ENCODE results near the gene CKS1B. TPM values are rescaled to one million over a fixed set of nuclear protein-coding genes. Genes with fewer than 3 reads are reported as not detected.
"Not testable (repeated sequence)": the region's sequence is repeated elsewhere in the genome, so short reads cannot be mapped to it uniquely, and the experiment has no call there.

CKS1B gene
- total RNA-seq, 2 experiments from 2014 or later = 1.4 to 3.9 TPM

DNA sequence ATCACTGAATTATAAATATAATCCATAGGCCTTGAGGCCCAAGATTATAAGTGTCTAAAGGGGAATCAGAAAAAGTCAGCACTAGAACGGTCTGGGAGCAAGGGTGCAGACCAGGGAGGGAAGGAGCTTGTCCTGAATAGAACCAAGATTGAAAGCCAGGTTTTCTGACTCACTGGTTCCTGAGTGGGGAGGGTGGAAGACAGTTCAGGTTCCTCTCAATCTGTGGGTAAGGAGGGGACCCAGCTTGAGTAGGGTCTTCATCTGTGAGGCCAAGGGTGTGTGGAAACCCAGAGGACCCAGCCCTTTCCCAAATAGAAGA is 19.7 kb downstream of the CKS1B start:
- no peak for DNase-seq
- peaks cover 26% of the 10 kb centered on the region for H3K36me3 ChIP-seq (ENCODE audit: insufficient read depth, low read length)
- H3K4me1 ChIP-seq (ENCODE audit: insufficient read depth, low read length) = peaks cover 32% of the 10 kb centered on the region
- ATAC-seq (ENCODE audit: poor library complexity) = no peak
- H3K4me3 ChIP-seq (ENCODE audit: low read length) = no peak overlapping the region
- intact Hi-C loops (cut with DNase I, micrococcal nuclease) = no loop called here
- H3K9me3 Mint-ChIP-seq = no peaks in the 10 kb centered on the region
- no peaks in the 10 kb centered on the region for H3K27me3 ChIP-seq (ENCODE audit: control insufficient read depth in 1 of 2, insufficient read depth in 2 of 2, low read length in 2 of 2)
- no peak overlapping the region for H3K4me3 Mint-ChIP-seq
- H3K4me1 Mint-ChIP-seq (ENCODE audit: low read depth) = peaks cover 34% of the 10 kb centered on the region
- no peaks in the 10 kb centered on the region for H3K27me3 Mint-ChIP-seq
- TF ChIP-seq, protein P1, sequence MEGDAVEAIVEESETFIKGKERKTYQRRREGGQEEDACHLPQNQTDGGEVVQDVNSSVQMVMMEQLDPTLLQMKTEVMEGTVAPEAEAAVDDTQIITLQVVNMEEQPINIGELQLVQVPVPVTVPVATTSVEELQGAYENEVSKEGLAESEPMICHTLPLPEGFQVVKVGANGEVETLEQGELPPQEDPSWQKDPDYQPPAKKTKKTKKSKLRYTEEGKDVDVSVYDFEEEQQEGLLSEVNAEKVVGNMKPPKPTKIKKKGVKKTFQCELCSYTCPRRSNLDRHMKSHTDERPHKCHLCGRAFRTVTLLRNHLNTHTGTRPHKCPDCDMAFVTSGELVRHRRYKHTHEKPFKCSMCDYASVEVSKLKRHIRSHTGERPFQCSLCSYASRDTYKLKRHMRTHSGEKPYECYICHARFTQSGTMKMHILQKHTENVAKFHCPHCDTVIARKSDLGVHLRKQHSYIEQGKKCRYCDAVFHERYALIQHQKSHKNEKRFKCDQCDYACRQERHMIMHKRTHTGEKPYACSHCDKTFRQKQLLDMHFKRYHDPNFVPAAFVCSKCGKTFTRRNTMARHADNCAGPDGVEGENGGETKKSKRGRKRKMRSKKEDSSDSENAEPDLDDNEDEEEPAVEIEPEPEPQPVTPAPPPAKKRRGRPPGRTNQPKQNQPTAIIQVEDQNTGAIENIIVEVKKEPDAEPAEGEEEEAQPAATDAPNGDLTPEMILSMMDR (IDR thresholded peaks at IDR 0.05) = no peak
- ChIA-PET CTCF (interaction anchor here (1.3 to 13.2 kb wide), 2 partner anchors 10 to 24 kb away, joined by 3 to 159 read pairs; no protein-coding TSS in a partner anchor), POLR2A (interaction anchor here (1.0 to 2.5 kb wide), 4 partner anchors 10 to 39 kb away, joined by 5 to 19 read pairs (median 13); partner anchors contain the start of genes CKS1B, FLAD1 and PBXIP1)
- peaks cover 13% of the 10 kb centered on the region for H3K36me3 Mint-ChIP-seq (ENCODE audit: low read depth)
- no peaks in the 10 kb centered on the region for H3K9me3 ChIP-seq (ENCODE audit: control insufficient read depth in 1 of 2, insufficient read depth in 1 of 2, low read length in 2 of 2)
- no peak overlapping the region for H3K27ac ChIP-seq (ENCODE audit: low read depth in 1 of 2, low read length in 2 of 2)
- no peak overlapping the region for H3K27ac Mint-ChIP-seq

DNA sequence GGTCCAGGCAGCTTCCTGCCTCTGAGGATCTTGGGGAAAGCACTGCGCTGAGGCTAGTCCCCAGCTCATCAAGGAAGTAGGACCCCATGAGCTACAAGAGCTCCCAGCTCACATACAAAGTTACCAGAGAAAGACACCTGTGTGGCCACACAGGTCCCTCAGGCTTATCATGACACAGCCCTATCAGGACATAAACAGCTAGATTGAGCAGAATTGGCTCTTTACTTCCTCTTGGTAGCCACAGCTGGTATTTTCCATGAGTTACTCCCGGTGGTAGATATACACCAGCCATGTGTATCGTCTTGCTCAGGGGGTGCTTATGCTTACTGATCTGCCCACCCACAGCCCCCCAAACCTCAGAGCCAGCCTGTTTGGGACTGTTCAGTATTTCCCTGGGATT is 20.1 kb downstream of the CKS1B start:
- Histone ChIP-seq H3K4me1 (ENCODE audit: insufficient read depth, low read length) (peaks cover 32% of the 10 kb centered on the region), H3K27me3 (ENCODE audit: control insufficient read depth in 1 of 2, insufficient read depth in 2 of 2, low read length in 2 of 2) (no peaks in the 10 kb centered on the region), H3K9me3 (ENCODE audit: control insufficient read depth in 1 of 2, insufficient read depth in 1 of 2, low read length in 2 of 2) (no peaks in the 10 kb centered on the region), H3K4me3 (ENCODE audit: low read length) (no peak overlapping the region), H3K27ac (ENCODE audit: low read depth in 1 of 2, low read length in 2 of 2) (no peak overlapping the region), H3K36me3 (ENCODE audit: insufficient read depth, low read length) (peaks cover 22% of the 10 kb centered on the region)
- Mint-ChIP-seq H3K27me3 (no peaks in the 10 kb centered on the region), H3K27ac (no peak overlapping the region), H3K36me3 (ENCODE audit: low read depth) (peaks cover 9% of the 10 kb centered on the region), H3K4me3 (no peak overlapping the region), H3K9me3 (no peaks in the 10 kb centered on the region), H3K4me1 (ENCODE audit: low read depth) (peaks cover 37% of the 10 kb centered on the region)
- DNase-seq = no peak
- CTCF ChIA-PET = interaction anchor here (13.2 kb wide), 1 partner anchor 24 kb away, joined by 159 read pairs; no protein-coding TSS in a partner anchor
- TF ChIP-seq, protein P1 (IDR thresholded peaks at IDR 0.05) = no peak
- intact Hi-C loops (cut with DNase I, micrococcal nuclease) = no loop called here
- no peak for ATAC-seq (ENCODE audit: poor library complexity)
- POLR2A ChIA-PET = interaction anchor here (1.0 to 2.5 kb wide), 4 partner anchors 11 to 39 kb away, joined by 5 to 19 read pairs (median 13); partner anchors contain the start of genes CKS1B, FLAD1 and PBXIP1

DNA sequence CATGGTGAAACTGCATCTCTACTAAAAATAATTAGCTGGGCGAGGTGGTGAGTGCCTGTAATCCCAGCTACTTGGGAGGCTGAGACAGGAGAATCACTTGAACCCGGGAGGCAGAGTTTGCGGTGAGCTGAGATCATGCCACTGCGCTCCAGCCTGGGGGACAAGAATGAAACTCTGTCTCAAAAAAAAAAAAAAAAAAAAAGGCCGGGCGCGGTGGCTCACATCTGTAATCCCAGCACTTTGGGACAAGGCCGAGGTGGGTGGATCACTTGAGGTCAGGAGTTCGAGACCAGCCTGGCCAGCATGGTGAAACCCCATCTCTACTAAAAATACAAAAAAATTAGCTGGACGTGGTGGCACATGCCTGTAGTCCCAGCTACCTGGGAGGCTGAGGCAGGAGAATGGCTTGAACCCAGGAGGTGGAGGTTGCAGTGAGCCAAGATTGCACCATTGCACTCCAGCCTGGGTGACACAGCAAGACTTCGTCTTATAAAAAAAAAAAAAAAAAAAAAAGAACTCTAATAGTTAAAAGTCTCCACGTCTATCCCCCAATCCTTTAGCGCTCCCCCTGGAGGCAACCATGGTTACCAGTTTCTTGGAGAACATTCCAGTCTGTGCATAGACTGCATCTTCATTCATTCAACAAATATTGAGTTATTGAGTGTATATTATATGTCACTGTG is 21.0 kb downstream of the CKS1B start:
- H3K27ac ChIP-seq (ENCODE audit: low read depth in 1 of 2, low read length in 2 of 2); intact Hi-C loops (cut with DNase I, micrococcal nuclease); H3K4me3 ChIP-seq (ENCODE audit: low read length); H3K27me3 Mint-ChIP-seq; H3K36me3 Mint-ChIP-seq (ENCODE audit: low read depth); H3K9me3 Mint-ChIP-seq; H3K27me3 ChIP-seq (ENCODE audit: control insufficient read depth in 1 of 2, insufficient read depth in 2 of 2, low read length in 2 of 2); ATAC-seq (ENCODE audit: poor library complexity); H3K27ac Mint-ChIP-seq; H3K9me3 ChIP-seq (ENCODE audit: control insufficient read depth in 1 of 2, insufficient read depth in 1 of 2, low read length in 2 of 2): not testable (repeated sequence)
- peak overlapping the region; percentile 18 for H3K4me3 Mint-ChIP-seq
- POLR2A ChIA-PET = interaction anchor here (1.1 to 10.2 kb wide), 4 partner anchors 11 to 34 kb away, joined by 3 to 189 read pairs (median 4); partner anchors contain the start of genes CKS1B and PYGO2
- CTCF ChIA-PET = interaction anchor here (13.2 kb wide), 1 partner anchor 23 kb away, joined by 159 read pairs; no protein-coding TSS in a partner anchor
- Histone ChIP-seq H3K4me1 (ENCODE audit: insufficient read depth, low read length) (peaks cover 34% of the 10 kb centered on the region), H3K36me3 (ENCODE audit: insufficient read depth, low read length) (peaks cover 14% of the 10 kb centered on the region)
- peak in 3 of 14 experiments; percentile 42 to 51 (median 46) for DNase-seq
- H3K4me1 Mint-ChIP-seq (ENCODE audit: low read depth) = peaks cover 45% of the 10 kb centered on the region

Measured in CD4-positive, alpha-beta T cell (primary cell).